ENCODE data around the gene GLI3.

- TF ChIP-seq L3MBTL2 (conservative IDR thresholded peaks at IDR 0.05) (no peak), FOXM1 (IDR thresholded peaks at IDR 0.05; ENCODE audit: borderline replicate concordance) (no peak), CTBP1 (IDR thresholded peaks at IDR 0.05; ENCODE audit: borderline replicate concordance) (no peak), FOXK2 (IDR thresholded peaks at IDR 0.05) (no peak), SP1 (IDR thresholded peaks at IDR 0.05) (no peak), HDGF (IDR thresholded peaks at IDR 0.05; ENCODE audit: borderline replicate concordance) (no peak), SUZ12 (IDR thresholded peaks at IDR 0.05) (no peak), TARDBP (IDR thresholded peaks at IDR 0.05) (no peak), FOXA1 (IDR thresholded peaks at IDR 0.05) (no peak), ZNF384 (IDR thresholded peaks at IDR 0.05) (no peak)
- TF ChIP-seq, protein P1, sequence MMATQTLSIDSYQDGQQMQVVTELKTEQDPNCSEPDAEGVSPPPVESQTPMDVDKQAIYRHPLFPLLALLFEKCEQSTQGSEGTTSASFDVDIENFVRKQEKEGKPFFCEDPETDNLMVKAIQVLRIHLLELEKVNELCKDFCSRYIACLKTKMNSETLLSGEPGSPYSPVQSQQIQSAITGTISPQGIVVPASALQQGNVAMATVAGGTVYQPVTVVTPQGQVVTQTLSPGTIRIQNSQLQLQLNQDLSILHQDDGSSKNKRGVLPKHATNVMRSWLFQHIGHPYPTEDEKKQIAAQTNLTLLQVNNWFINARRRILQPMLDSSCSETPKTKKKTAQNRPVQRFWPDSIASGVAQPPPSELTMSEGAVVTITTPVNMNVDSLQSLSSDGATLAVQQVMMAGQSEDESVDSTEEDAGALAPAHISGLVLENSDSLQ (IDR thresholded peaks at IDR 0.05): no peak
These were observed 308.2 kb downstream of the GLI3 start for GRCh38 chr7:41928781-41929180.
